Measurements from ENCODE around the gene PDIA5. TPM values are rescaled to one million over a fixed set of nuclear protein-coding genes. Genes with fewer than 3 reads are reported as not detected.

PDIA5 gene
- total RNA-seq, 4 donors from 2014 or later, result 34.0 to 52.4 (median 44.6) TPM

GRCh38 chr3:123159926-123160635 lies 93.3 kb downstream of the PDIA5 start:
- DNase-seq, result no peak
- TF ChIP-seq, protein P1, sequence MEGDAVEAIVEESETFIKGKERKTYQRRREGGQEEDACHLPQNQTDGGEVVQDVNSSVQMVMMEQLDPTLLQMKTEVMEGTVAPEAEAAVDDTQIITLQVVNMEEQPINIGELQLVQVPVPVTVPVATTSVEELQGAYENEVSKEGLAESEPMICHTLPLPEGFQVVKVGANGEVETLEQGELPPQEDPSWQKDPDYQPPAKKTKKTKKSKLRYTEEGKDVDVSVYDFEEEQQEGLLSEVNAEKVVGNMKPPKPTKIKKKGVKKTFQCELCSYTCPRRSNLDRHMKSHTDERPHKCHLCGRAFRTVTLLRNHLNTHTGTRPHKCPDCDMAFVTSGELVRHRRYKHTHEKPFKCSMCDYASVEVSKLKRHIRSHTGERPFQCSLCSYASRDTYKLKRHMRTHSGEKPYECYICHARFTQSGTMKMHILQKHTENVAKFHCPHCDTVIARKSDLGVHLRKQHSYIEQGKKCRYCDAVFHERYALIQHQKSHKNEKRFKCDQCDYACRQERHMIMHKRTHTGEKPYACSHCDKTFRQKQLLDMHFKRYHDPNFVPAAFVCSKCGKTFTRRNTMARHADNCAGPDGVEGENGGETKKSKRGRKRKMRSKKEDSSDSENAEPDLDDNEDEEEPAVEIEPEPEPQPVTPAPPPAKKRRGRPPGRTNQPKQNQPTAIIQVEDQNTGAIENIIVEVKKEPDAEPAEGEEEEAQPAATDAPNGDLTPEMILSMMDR (IDR thresholded peaks at IDR 0.05), result no peak
- TF ChIP-seq POLR2A (IDR thresholded peaks at IDR 0.05), result no peak
- 79 to 85% methylated on average over 9 of the region's 9 CpGs for WGBS, 2 donors
- Histone ChIP-seq H3K4me1 (peaks cover 9 to 14% of the 10 kb centered on the region in 2 donors), H3K27ac (no peak overlapping the region), H3K36me3 (peaks cover 18 to 26% of the 10 kb centered on the region in 2 donors), H3K27me3 (no peaks in the 10 kb centered on the region), H3K9me3 (no peaks in the 10 kb centered on the region), H3K4me3 (replicated peaks in 1 of 3) (no peak overlapping the region)
- intact Hi-C loops (cut with DNase I), result no loop called here

- no peaks in the 10 kb centered on the region for H3K27me3 ChIP-seq
- TF ChIP-seq POLR2A (IDR thresholded peaks at IDR 0.05), result no peak
- TF ChIP-seq, protein P1 (IDR thresholded peaks at IDR 0.05), result no peak
- H3K9me3 ChIP-seq, result no peaks in the 10 kb centered on the region
- peaks cover 9 to 14% of the 10 kb centered on the region in 2 donors for H3K4me1 ChIP-seq
- H3K36me3 ChIP-seq, result peaks cover 20% of the 10 kb centered on the region in 2 donors
- DNase-seq, result no peak
- H3K27ac ChIP-seq, result no peak overlapping the region
- no peak overlapping the region for H3K4me3 ChIP-seq (replicated peaks in 1 of 3)
- WGBS, 2 donors, result 100% methylated on average over 4 to 7 of the region's 7 CpGs
- intact Hi-C loops (cut with DNase I), result no loop called here
Observed at GRCh38 chr3:123161167-123161566, 94.3 kb downstream of the PDIA5 start.

DNA sequence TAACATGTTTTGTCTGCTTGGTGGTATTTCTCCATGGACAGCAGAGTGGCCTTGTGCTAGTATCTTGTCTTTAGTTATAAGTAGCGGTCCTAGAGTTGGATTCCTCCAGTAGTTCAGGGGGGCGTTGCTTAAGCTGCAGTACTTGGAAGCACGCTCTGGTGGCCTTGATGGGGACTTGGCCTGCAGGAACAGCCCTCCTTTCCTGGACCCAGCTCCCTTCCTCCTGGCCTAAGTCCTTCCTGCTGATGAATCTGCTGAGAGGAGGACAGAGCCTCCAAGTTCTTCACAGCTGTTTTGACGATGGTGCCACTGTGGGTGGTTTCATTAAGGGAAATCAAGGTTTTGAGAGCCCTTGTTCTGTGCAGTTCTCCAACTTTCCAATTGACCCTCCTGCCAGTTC lies 96.3 kb downstream of the PDIA5 start:
- DNase-seq, result no peak
- TF ChIP-seq POLR2A (IDR thresholded peaks at IDR 0.05), result no peak
- TF ChIP-seq, protein P1 (IDR thresholded peaks at IDR 0.05), result no peak
- peaks cover 0 to under 1% of the 10 kb centered on the region in 2 donors for H3K4me1 ChIP-seq
- no peaks in the 10 kb centered on the region for H3K27me3 ChIP-seq
- no peaks in the 10 kb centered on the region for H3K9me3 ChIP-seq
- H3K4me3 ChIP-seq (replicated peaks in 1 of 3), result no peak overlapping the region
- H3K27ac ChIP-seq, result no peak overlapping the region
- WGBS, 2 donors, result 86 to 89% methylated on average over 4 of the region's 4 CpGs
- intact Hi-C loops (cut with DNase I), result no loop called here
- H3K36me3 ChIP-seq, result peaks cover 20% of the 10 kb centered on the region in 2 donors

GRCh38 chr3:123165163-123165562 lies 98.3 kb downstream of the PDIA5 start:
- TF ChIP-seq, protein P1 (IDR thresholded peaks at IDR 0.05), result no peak
- TF ChIP-seq POLR2A (IDR thresholded peaks at IDR 0.05), result no peak
- 95 to 100% methylated on average over 1 of the region's 1 CpG for WGBS, 2 donors
- no peak for DNase-seq
- Histone ChIP-seq H3K27ac (no peak overlapping the region), H3K4me3 (replicated peaks in 1 of 3) (no peak overlapping the region), H3K36me3 (peaks cover 17 to 20% of the 10 kb centered on the region in 2 donors), H3K4me1 (no peaks in the 10 kb centered on the region), H3K27me3 (no peaks in the 10 kb centered on the region), H3K9me3 (no peaks in the 10 kb centered on the region)
- intact Hi-C loops (cut with DNase I), result no loop called here

DNA sequence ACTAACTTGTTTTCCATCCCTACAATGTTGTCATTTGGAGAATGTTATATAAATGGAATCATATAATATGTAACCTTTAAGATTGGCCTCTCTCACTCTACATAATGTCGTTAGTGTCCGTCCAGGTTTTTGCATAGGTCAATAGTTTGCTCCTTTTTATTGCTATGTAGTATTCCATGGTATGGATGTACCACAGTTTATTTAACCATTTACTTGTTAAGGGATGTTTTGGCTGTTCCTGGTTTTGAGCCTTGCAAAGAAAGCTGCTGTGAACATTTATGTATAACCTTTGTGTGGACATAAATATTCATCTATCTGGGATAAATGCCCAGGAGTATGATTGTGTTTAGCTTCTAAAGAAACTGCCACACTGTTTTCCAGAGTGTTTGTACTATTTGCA lies 100.9 kb downstream of the PDIA5 start:
- H3K27me3 ChIP-seq, result no peaks in the 10 kb centered on the region
- intact Hi-C loops (cut with DNase I), result no loop called here
- no peaks in the 10 kb centered on the region for H3K4me1 ChIP-seq
- H3K9me3 ChIP-seq, result no peaks in the 10 kb centered on the region
- no peak overlapping the region for H3K4me3 ChIP-seq (replicated peaks in 1 of 3)
- WGBS, 2 donors, result 98% methylated on average over 2 of the region's 2 CpGs
- no peak for DNase-seq
- H3K36me3 ChIP-seq, result peaks cover 7 to 13% of the 10 kb centered on the region in 2 donors
- no peak overlapping the region for H3K27ac ChIP-seq
- no peak for TF ChIP-seq POLR2A (IDR thresholded peaks at IDR 0.05)
- TF ChIP-seq, protein P1 (IDR thresholded peaks at IDR 0.05), result no peak
